HG03575 (cell line): ENCODE measurements around the gene STXBP1.

Source experiments
- ATAC-seq: cut with Tn5 transposase; IDR thresholded peaks from one replicate; pipeline ENCODE4 v1.9.1; 2021; ENCODE audit not compliant: unreplicated experiment, insufficient number of reproducible peaks, low FRiP score; ENCODE audit errors: extremely low read depth

STXBP1 gene

GRCh38 chr9:127680846-127681245, 68.8 kb downstream of the STXBP1 start:
- no peak for ATAC-seq

GRCh38 chr9:127682351-127683136, 70.5 kb downstream of the STXBP1 start:
- no peak for ATAC-seq

- no peak for ATAC-seq
Measured at GRCh38 chr9:127683723-127684122, 71.6 kb downstream of the STXBP1 start.

- ATAC-seq: no peak
Measured at GRCh38 chr9:127684576-127684975, 72.5 kb downstream of the STXBP1 start.

- ATAC-seq: no peak
Measured at GRCh38 chr9:127686461-127687393, 74.7 kb downstream of the STXBP1 start.

- ATAC-seq: no peak
Measured at GRCh38 chr9:127689329-127690000, 77.4 kb downstream of the STXBP1 start.

GRCh38 chr9:127690735-127691134, 78.7 kb downstream of the STXBP1 start:
- no peak for ATAC-seq

GRCh38 chr9:127692071-127692470, 80.0 kb downstream of the STXBP1 start:
- ATAC-seq: no peak

GRCh38 chr9:127693143-127693542, 81.1 kb downstream of the STXBP1 start:
- no peak for ATAC-seq

GRCh38 chr9:127693697-127694096, 81.6 kb downstream of the STXBP1 start:
- ATAC-seq: no peak

GRCh38 chr9:127694890-127695720, 83.0 kb downstream of the STXBP1 start:
- no peak for ATAC-seq

GRCh38 chr9:127697575-127697974, 85.5 kb downstream of the STXBP1 start:
- ATAC-seq: no peak

GRCh38 chr9:127698386-127698785, 86.3 kb downstream of the STXBP1 start:
- ATAC-seq: no peak

GRCh38 chr9:127698985-127699670, 87.1 kb downstream of the STXBP1 start:
- no peak for ATAC-seq

- ATAC-seq: no peak
Measured at GRCh38 chr9:127700140-127700539, 88.1 kb downstream of the STXBP1 start.

- ATAC-seq: no peak
Measured at GRCh38 chr9:127700594-127701255, 88.6 kb downstream of the STXBP1 start.

GRCh38 chr9:127703289-127703946, 91.3 kb downstream of the STXBP1 start:
- ATAC-seq: no peak
